Measurements from ENCODE around the gene SYT12. TPM values are rescaled to one million over a fixed set of nuclear protein-coding genes. Genes with fewer than 3 reads are reported as not detected.

SYT12 gene
- polyA plus RNA-seq, 3 donors: not detected

DNA sequence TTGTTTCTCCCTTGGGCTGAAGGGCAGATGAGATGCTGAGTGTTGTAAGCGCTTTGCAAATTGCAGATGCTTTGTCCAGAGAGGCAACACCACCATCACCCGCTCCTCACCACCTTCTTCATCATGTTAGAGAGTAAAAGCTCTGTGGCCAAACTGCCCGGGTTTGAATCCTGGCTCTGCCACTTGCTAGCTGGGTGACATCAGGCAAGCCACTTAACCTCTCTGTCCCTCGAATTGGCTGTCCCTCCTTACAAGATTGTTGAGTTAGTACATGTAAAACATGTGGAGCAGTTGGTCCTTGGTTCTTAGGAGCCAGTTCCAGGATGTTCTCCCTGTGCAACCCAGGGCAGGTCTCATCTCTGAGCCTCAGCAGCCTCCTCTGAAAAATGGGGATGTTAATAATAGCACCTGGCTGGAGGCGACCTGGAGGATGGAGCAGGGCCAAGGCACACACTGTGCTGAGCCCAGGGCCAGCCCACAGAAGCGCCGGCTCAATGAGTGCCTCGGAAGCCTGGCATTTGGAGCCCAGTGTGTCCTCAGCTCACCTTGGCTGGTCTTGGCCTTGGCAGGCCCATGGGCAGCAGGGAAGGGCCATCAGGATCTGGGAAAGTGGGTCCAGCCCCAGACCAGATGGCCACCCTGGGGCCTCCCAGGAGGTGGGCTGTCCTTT, 37.3 kb upstream of the SYT12 start:
- Mint-ChIP-seq H3K4me3 (no peak overlapping the region), H3K9me3 (peaks cover 0 to 2% (median 0%) of the 10 kb centered on the region in 7 donors), H3K27ac (no peak overlapping the region), H3K27me3 (ENCODE audit: low read depth in 3 of 3) (peaks cover 26 to 38% (median 29%) of the 10 kb centered on the region in 3 donors), H3K36me3 (peaks cover 0 to 2% of the 10 kb centered on the region in 2 donors), H3K4me1 (peaks cover 15% of the 10 kb centered on the region)
- WGBS (ENCODE audit: insufficient coverage): 99% methylated on average over 5 of the region's 8 CpGs
- TF ChIP-seq, protein P1, sequence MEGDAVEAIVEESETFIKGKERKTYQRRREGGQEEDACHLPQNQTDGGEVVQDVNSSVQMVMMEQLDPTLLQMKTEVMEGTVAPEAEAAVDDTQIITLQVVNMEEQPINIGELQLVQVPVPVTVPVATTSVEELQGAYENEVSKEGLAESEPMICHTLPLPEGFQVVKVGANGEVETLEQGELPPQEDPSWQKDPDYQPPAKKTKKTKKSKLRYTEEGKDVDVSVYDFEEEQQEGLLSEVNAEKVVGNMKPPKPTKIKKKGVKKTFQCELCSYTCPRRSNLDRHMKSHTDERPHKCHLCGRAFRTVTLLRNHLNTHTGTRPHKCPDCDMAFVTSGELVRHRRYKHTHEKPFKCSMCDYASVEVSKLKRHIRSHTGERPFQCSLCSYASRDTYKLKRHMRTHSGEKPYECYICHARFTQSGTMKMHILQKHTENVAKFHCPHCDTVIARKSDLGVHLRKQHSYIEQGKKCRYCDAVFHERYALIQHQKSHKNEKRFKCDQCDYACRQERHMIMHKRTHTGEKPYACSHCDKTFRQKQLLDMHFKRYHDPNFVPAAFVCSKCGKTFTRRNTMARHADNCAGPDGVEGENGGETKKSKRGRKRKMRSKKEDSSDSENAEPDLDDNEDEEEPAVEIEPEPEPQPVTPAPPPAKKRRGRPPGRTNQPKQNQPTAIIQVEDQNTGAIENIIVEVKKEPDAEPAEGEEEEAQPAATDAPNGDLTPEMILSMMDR (IDR thresholded peaks at IDR 0.05): no peak
- Histone ChIP-seq H3K9ac (ENCODE audit: insufficient read depth, low read length, poor library complexity, severe bottlenecking) (no peak overlapping the region), H2AFZ (ENCODE audit: insufficient read depth, low read depth, low read length, poor library complexity, severe bottlenecking) (no peak overlapping the region), H3K27ac (ENCODE audit: low read depth in 1 of 2, low read length in 2 of 2) (no peak overlapping the region), H3K4me1 (ENCODE audit: control insufficient read depth in 1 of 2, insufficient read depth in 2 of 2, low read length in 2 of 2) (peaks cover 6 to 13% of the 10 kb centered on the region in 2 donors), H3K36me3 (replicated peaks in 1 of 2; ENCODE audit: control insufficient read depth in 1 of 2, insufficient read depth in 2 of 2, low read length in 2 of 2) (no peaks in the 10 kb centered on the region), H3K79me2 (ENCODE audit: insufficient read depth, low read length) (no peaks in the 10 kb centered on the region), H3K4me2 (replicated peaks; ENCODE audit: extremely low read depth, low read length, poor library complexity, severe bottlenecking) (no peak overlapping the region), H3K27me3 (ENCODE audit: control insufficient read depth in 2 of 2, insufficient read depth in 2 of 2, low read length in 2 of 2) (peaks cover 0 to 9% of the 10 kb centered on the region in 2 donors), H4K20me1 (ENCODE audit: insufficient read depth, low read length) (no peaks in the 10 kb centered on the region), H3K4me3 (replicated peaks in 1 of 3; ENCODE audit: low read depth in 2 of 3, low read length in 3 of 3) (no peak overlapping the region), H3K9me3 (replicated peaks in 1 of 2; ENCODE audit: control insufficient read depth in 1 of 2, insufficient read depth in 1 of 2, low read length in 2 of 2) (peaks cover 0 to under 1% of the 10 kb centered on the region in 2 donors)
- intact Hi-C loops (cut with micrococcal nuclease): no loop called here
- no peak for DNase-seq

GRCh38 chr11:66986178-66986545, 36.8 kb upstream of the SYT12 start:
- H3K4me3 Mint-ChIP-seq: no peak overlapping the region
- Histone ChIP-seq H3K4me2 (replicated peaks; ENCODE audit: extremely low read depth, low read length, poor library complexity, severe bottlenecking) (no peak overlapping the region), H3K4me3 (replicated peaks in 1 of 3; ENCODE audit: low read depth in 2 of 3, low read length in 3 of 3) (no peak overlapping the region), H3K9me3 (replicated peaks in 1 of 2; ENCODE audit: control insufficient read depth in 1 of 2, insufficient read depth in 1 of 2, low read length in 2 of 2) (no peaks in the 10 kb centered on the region), H3K36me3 (replicated peaks in 1 of 2; ENCODE audit: control insufficient read depth in 1 of 2, insufficient read depth in 2 of 2, low read length in 2 of 2) (no peaks in the 10 kb centered on the region), H3K4me1 (ENCODE audit: control insufficient read depth in 1 of 2, insufficient read depth in 2 of 2, low read length in 2 of 2) (peaks cover 6 to 13% of the 10 kb centered on the region in 2 donors), H4K20me1 (ENCODE audit: insufficient read depth, low read length) (no peaks in the 10 kb centered on the region), H3K27me3 (ENCODE audit: control insufficient read depth in 2 of 2, insufficient read depth in 2 of 2, low read length in 2 of 2) (peaks cover 0 to 9% of the 10 kb centered on the region in 2 donors), H3K9ac (ENCODE audit: insufficient read depth, low read length, poor library complexity, severe bottlenecking) (no peak overlapping the region), H2AFZ (ENCODE audit: insufficient read depth, low read depth, low read length, poor library complexity, severe bottlenecking) (no peak overlapping the region), H3K79me2 (ENCODE audit: insufficient read depth, low read length) (no peaks in the 10 kb centered on the region), H3K27ac (ENCODE audit: low read depth in 1 of 2, low read length in 2 of 2) (no peak overlapping the region)
- DNase-seq: no peak
- peaks cover 0 to 2% (median 0%) of the 10 kb centered on the region in 7 donors for H3K9me3 Mint-ChIP-seq
- peaks cover 0 to 2% of the 10 kb centered on the region in 2 donors for H3K36me3 Mint-ChIP-seq
- 96% methylated on average over 5 of the region's 7 CpGs for WGBS (ENCODE audit: insufficient coverage)
- TF ChIP-seq, protein P1 (IDR thresholded peaks at IDR 0.05): no peak
- peak overlapping the region in 1 of 7 donors; percentile 19 for H3K27ac Mint-ChIP-seq
- H3K27me3 Mint-ChIP-seq (ENCODE audit: low read depth in 3 of 3): peaks cover 26 to 38% (median 29%) of the 10 kb centered on the region in 3 donors
- H3K4me1 Mint-ChIP-seq: peaks cover 15% of the 10 kb centered on the region
- intact Hi-C loops (cut with micrococcal nuclease): no loop called here
